ENCODE measurements around the gene BSX. TPM values are rescaled to one million over a fixed set of nuclear protein-coding genes. Genes with fewer than 3 reads are reported as not detected.

BSX gene
- total RNA-seq, 4 donors from 2014 or later = not detected

GRCh38 chr11:123011510-123011909 is 29.9 kb upstream of the BSX start:
- H3K27me3 ChIP-seq = peaks cover 0 to 14% (median 2%) of the 10 kb centered on the region in 4 donors
- DNase-seq = no peak
- no peak overlapping the region for H3K27ac ChIP-seq
- intact Hi-C loops (cut with DNase I) = no loop called here
- no peaks in the 10 kb centered on the region for H3K9me3 ChIP-seq
- TF ChIP-seq CTCF (IDR thresholded peaks at IDR 0.05) = no peak
- no peak for TF ChIP-seq POLR2A (IDR thresholded peaks at IDR 0.05)
- H3K4me3 ChIP-seq = no peak overlapping the region
- no peaks in the 10 kb centered on the region for H3K4me1 ChIP-seq
- WGBS, 2 donors = 61 to 65% methylated on average over 4 of the region's 4 CpGs
- no peaks in the 10 kb centered on the region for H3K36me3 ChIP-seq

GRCh38 chr11:123006860-123007542 is 25.4 kb upstream of the BSX start:
- Histone ChIP-seq H3K27me3 (peaks cover 0 to 5% (median 0%) of the 10 kb centered on the region in 4 donors), H3K36me3 (no peaks in the 10 kb centered on the region), H3K9me3 (no peaks in the 10 kb centered on the region), H3K27ac (no peak overlapping the region), H3K4me1 (no peaks in the 10 kb centered on the region), H3K4me3 (no peak overlapping the region)
- intact Hi-C loops (cut with DNase I) = no loop called here
- no peak for DNase-seq
- no peak for TF ChIP-seq CTCF (IDR thresholded peaks at IDR 0.05)
- TF ChIP-seq POLR2A (IDR thresholded peaks at IDR 0.05) = no peak
- 76 to 82% methylated on average over 5 of the region's 5 CpGs for WGBS, 2 donors

GRCh38 chr11:123000721-123001120 is 19.1 kb upstream of the BSX start:
- H3K36me3 ChIP-seq = no peaks in the 10 kb centered on the region
- H3K27me3 ChIP-seq = peaks cover 0 to 45% (median 0%) of the 10 kb centered on the region in 4 donors
- DNase-seq = no peak
- H3K27ac ChIP-seq = no peak overlapping the region
- TF ChIP-seq CTCF (IDR thresholded peaks at IDR 0.05) = no peak
- TF ChIP-seq POLR2A (IDR thresholded peaks at IDR 0.05) = no peak
- H3K4me3 ChIP-seq = no peak overlapping the region
- H3K9me3 ChIP-seq = no peaks in the 10 kb centered on the region
- intact Hi-C loops (cut with DNase I) = no loop called here
- H3K4me1 ChIP-seq = no peaks in the 10 kb centered on the region
- WGBS, 2 donors = 81 to 84% methylated on average over 4 to 5 of the region's 5 CpGs

- no peak for DNase-seq
- TF ChIP-seq CTCF (IDR thresholded peaks at IDR 0.05) (no peak), POLR2A (IDR thresholded peaks at IDR 0.05) (no peak)
- no peaks in the 10 kb centered on the region for H3K9me3 ChIP-seq
- H3K36me3 ChIP-seq = no peaks in the 10 kb centered on the region
- intact Hi-C loops (cut with DNase I) = no loop called here
- peaks cover 0 to 61% (median 0%) of the 10 kb centered on the region in 4 donors for H3K27me3 ChIP-seq
- no peak overlapping the region for H3K4me3 ChIP-seq
- 37 to 50% methylated on average over 14 of the region's 14 CpGs for WGBS, 2 donors
- H3K27ac ChIP-seq = no peak overlapping the region
- H3K4me1 ChIP-seq = no peaks in the 10 kb centered on the region
Measured at GRCh38 chr11:122998727-122999366, 17.2 kb upstream of the BSX start.

GRCh38 chr11:122995526-122995925 is 13.9 kb upstream of the BSX start:
- 36 to 37% methylated on average over 3 of the region's 3 CpGs for WGBS, 2 donors
- no peaks in the 10 kb centered on the region for H3K9me3 ChIP-seq
- no peak for DNase-seq

More at GRCh38 chr11:122995526-122995925, 13.9 kb upstream of the BSX start:
- H3K4me3 ChIP-seq = no peak overlapping the region
- no peaks in the 10 kb centered on the region for H3K36me3 ChIP-seq
- H3K27me3 ChIP-seq = peaks cover 0 to 87% (median 0%) of the 10 kb centered on the region in 4 donors
- TF ChIP-seq CTCF (IDR thresholded peaks at IDR 0.05) = no peak
- no peak for TF ChIP-seq POLR2A (IDR thresholded peaks at IDR 0.05)
- no peaks in the 10 kb centered on the region for H3K4me1 ChIP-seq
- no peak overlapping the region for H3K27ac ChIP-seq
- intact Hi-C loops (cut with DNase I) = no loop called here

All from esophagus squamous epithelium (tissue), 5 donors.